CD4-positive, CD25-positive, alpha-beta regulatory T cell (primary cell): Measurements from ENCODE around the gene LUZP1. TPM values are rescaled to one million over a fixed set of nuclear protein-coding genes. Genes with fewer than 3 reads are reported as not detected.

Experiments used
- ATAC-seq, 2 donors: fragments of 150-1000 bp; cut with Tn5 transposase; one replicate each; pipeline ENCODE4 v1.10.0; 2021; ENCODE audit warnings: low read depth in 2 of 2, moderate number of reproducible peaks in 2 of 2, moderate library complexity in 1 of 2
- DNase-seq, 3 donors: peaks; one replicate each; pipeline versions ENCODE4 v3.0.0 to v3.0.0-alpha.2; 2012 to 2022; ENCODE audit warnings: mixed read lengths in 1 of 3
- H3K27ac ChIP-seq: one replicate; pipeline ENCODE4 v1.7.0; 2013; ENCODE audit warnings: mild to moderate bottlenecking, low read length; ENCODE audit not compliant: insufficient read depth, poor library complexity, severe bottlenecking
- H3K27me3 ChIP-seq: one replicate; pipeline ENCODE4 v1.7.0; 2013; ENCODE audit warnings: low read length; ENCODE audit not compliant: control insufficient read depth, insufficient read depth
- H3K36me3 ChIP-seq: one replicate; pipeline ENCODE4 v1.7.0; 2013; ENCODE audit warnings: mild to moderate bottlenecking, low read length, moderate library complexity; ENCODE audit not compliant: control insufficient read depth, insufficient read depth
- H3K4me1 ChIP-seq: 2 replicates; pipeline ENCODE4 v1.7.0; 2013; ENCODE audit warnings: mild to moderate bottlenecking, low read length; ENCODE audit not compliant: insufficient read depth, control insufficient read depth, poor library complexity, severe bottlenecking
- H3K4me3 ChIP-seq: one replicate; pipeline ENCODE4 v1.7.0; 2013; ENCODE audit warnings: low read depth, mild to moderate bottlenecking, low read length, moderate library complexity
- H3K9me3 ChIP-seq, 2 experiments: 1 replicate in 1 of 2; 2 replicates in 1 of 2; pipeline ENCODE4 v1.7.0; 2013; ENCODE audit warnings: low read length in 2 of 2, mild to moderate bottlenecking in 1 of 2, moderate library complexity in 1 of 2; ENCODE audit not compliant: control insufficient read depth in 2 of 2
- H3K27ac Mint-ChIP-seq, 3 donors: one replicate each; pipeline ENCODE4 v1.8.0; 2020 to 2022; ENCODE audit warnings: mild to moderate bottlenecking in 3 of 3, mixed read lengths in 3 of 3, moderate library complexity in 2 of 3
- H3K27me3 Mint-ChIP-seq: one replicate; pipeline ENCODE4 v1.8.0; 2022; ENCODE audit warnings: mild to moderate bottlenecking, mixed read lengths
- H3K36me3 Mint-ChIP-seq: one replicate; pipeline ENCODE4 v1.8.0; 2020; ENCODE audit warnings: mixed read lengths
- H3K4me1 Mint-ChIP-seq, 4 donors: one replicate each; pipeline ENCODE4 v1.8.0; 2020 to 2022; ENCODE audit warnings: mixed read lengths in 4 of 4, mild to moderate bottlenecking in 1 of 4
- H3K4me3 Mint-ChIP-seq, 4 donors: one replicate each; pipeline ENCODE4 v1.8.0; 2020 to 2022; ENCODE audit warnings: mild to moderate bottlenecking in 4 of 4, mixed read lengths in 4 of 4, moderate library complexity in 3 of 4
- H3K9me3 Mint-ChIP-seq, 7 donors: one replicate each; pipeline ENCODE4 v1.8.0; 2020 to 2022; ENCODE audit warnings: mixed read lengths in 7 of 7, mild to moderate bottlenecking in 3 of 7, moderate library complexity in 2 of 7
- polyA plus RNA-seq, 4 donors: library from polyadenylated mRNA; unstranded; fragments of 300-500 nt; fragmentation: Illumina TruSeq; gene quantifications; one replicate each; pipeline ENCODE4 v1.2.3, GENCODE V29; 2021
- total RNA-seq: library from RNA; stranded (reverse); gene quantifications from one replicate; pipeline ENCODE4 v1.2.3, GENCODE V29; 2022

Gene LUZP1
- total and polyA plus RNA-seq, 5 donors from 2014 or later: 14.9 to 26.7 (median 17.1) TPM

- Histone ChIP-seq H3K4me3 (no peak overlapping the region), H3K36me3 (no peaks in the 10 kb centered on the region), H3K9me3 (no peaks in the 10 kb centered on the region), H3K27me3 (no peaks in the 10 kb centered on the region), H3K4me1 (no peaks in the 10 kb centered on the region), H3K27ac (no peak overlapping the region)
- no peaks in the 10 kb centered on the region for H3K36me3 Mint-ChIP-seq
- H3K27me3 Mint-ChIP-seq: no peaks in the 10 kb centered on the region
- H3K4me1 Mint-ChIP-seq: peaks cover 27 to 60% (median 43%) of the 10 kb centered on the region in 4 donors
- DNase-seq (no peak), ATAC-seq (no peak)
- H3K4me3 Mint-ChIP-seq: no peak overlapping the region
- peak overlapping the region in 2 of 3 donors; percentile 21 to 74 for H3K27ac Mint-ChIP-seq
- H3K9me3 Mint-ChIP-seq: no peaks in the 10 kb centered on the region
These were observed 42.5 kb downstream of the LUZP1 start for GRCh38 chr1:23126200-23126599.

- Mint-ChIP-seq H3K4me1 (peaks cover 32 to 61% (median 46%) of the 10 kb centered on the region in 4 donors), H3K27ac (peak overlapping the region in 2 of 3 donors; percentile 7 to 21)
- ATAC-seq: no peak
These were observed 43.2 kb downstream of the LUZP1 start for GRCh38 chr1:23125489-23125888.

GRCh38 chr1:23124259-23125026 is 44.2 kb downstream of the LUZP1 start:
- ATAC-seq (peak in 1 of 2 donors; percentile 22), DNase-seq (peak in 1 of 3 donors; percentile 30)
- H3K36me3 ChIP-seq: no peaks in the 10 kb centered on the region
- no peaks in the 10 kb centered on the region for H3K9me3 ChIP-seq
- Mint-ChIP-seq H3K4me3 (peak overlapping the region in 2 of 4 donors; percentile 15 to 39), H3K9me3 (no peaks in the 10 kb centered on the region), H3K27ac (peak overlapping the region in 2 of 3 donors; percentile 5 to 31), H3K36me3 (no peaks in the 10 kb centered on the region), H3K27me3 (no peaks in the 10 kb centered on the region), H3K4me1 (peaks cover 30 to 63% (median 48%) of the 10 kb centered on the region in 4 donors)
- no peaks in the 10 kb centered on the region for H3K27me3 ChIP-seq
- H3K4me1 ChIP-seq: peaks cover 11% of the 10 kb centered on the region
- H3K27ac ChIP-seq: no peak overlapping the region
- no peak overlapping the region for H3K4me3 ChIP-seq

More at GRCh38 chr1:23125489-23125888, 43.2 kb downstream of the LUZP1 start:
- peak overlapping the region in 2 of 4 donors; percentile 1 to 81 for H3K4me3 Mint-ChIP-seq
- no peak for DNase-seq
- H3K27ac ChIP-seq: no peak overlapping the region
- no peaks in the 10 kb centered on the region for H3K27me3 Mint-ChIP-seq
- no peak overlapping the region for H3K4me3 ChIP-seq
- H3K4me1 ChIP-seq: peaks cover 4% of the 10 kb centered on the region
- H3K36me3 Mint-ChIP-seq: no peaks in the 10 kb centered on the region
- H3K9me3 ChIP-seq: no peaks in the 10 kb centered on the region
- H3K9me3 Mint-ChIP-seq: no peaks in the 10 kb centered on the region
- no peaks in the 10 kb centered on the region for H3K27me3 ChIP-seq
- no peaks in the 10 kb centered on the region for H3K36me3 ChIP-seq

GRCh38 chr1:23123528-23123927 is 45.1 kb downstream of the LUZP1 start:
- DNase-seq (no peak), ATAC-seq (no peak)
- Histone ChIP-seq H3K27ac (no peak overlapping the region), H3K4me3 (no peak overlapping the region), H3K36me3 (no peaks in the 10 kb centered on the region), H3K4me1 (peaks cover 20% of the 10 kb centered on the region), H3K27me3 (no peaks in the 10 kb centered on the region), H3K9me3 (no peaks in the 10 kb centered on the region)
- H3K27ac Mint-ChIP-seq: peak overlapping the region in 1 of 3 donors; percentile 31
- H3K36me3 Mint-ChIP-seq: no peaks in the 10 kb centered on the region
- peaks cover 39 to 69% (median 56%) of the 10 kb centered on the region in 4 donors for H3K4me1 Mint-ChIP-seq
- H3K27me3 Mint-ChIP-seq: no peaks in the 10 kb centered on the region
- H3K4me3 Mint-ChIP-seq: no peak overlapping the region
- H3K9me3 Mint-ChIP-seq: no peaks in the 10 kb centered on the region

GRCh38 chr1:23122796-23123195 is 45.9 kb downstream of the LUZP1 start:
- DNase-seq (no peak), ATAC-seq (no peak)
- Histone ChIP-seq H3K4me1 (peaks cover 21% of the 10 kb centered on the region), H3K27ac (no peak overlapping the region), H3K27me3 (no peaks in the 10 kb centered on the region), H3K4me3 (no peak overlapping the region), H3K9me3 (no peaks in the 10 kb centered on the region), H3K36me3 (no peaks in the 10 kb centered on the region)
- H3K9me3 Mint-ChIP-seq: no peaks in the 10 kb centered on the region
- H3K4me3 Mint-ChIP-seq: peak overlapping the region in 2 of 4 donors; percentile 0 to 58
- no peaks in the 10 kb centered on the region for H3K27me3 Mint-ChIP-seq
- H3K36me3 Mint-ChIP-seq: no peaks in the 10 kb centered on the region
- H3K4me1 Mint-ChIP-seq: peaks cover 41 to 72% (median 59%) of the 10 kb centered on the region in 4 donors
- H3K27ac Mint-ChIP-seq: peak overlapping the region in 2 of 3 donors; percentile 3 to 79

GRCh38 chr1:23122023-23122748 is 46.5 kb downstream of the LUZP1 start:
- ATAC-seq (no peak), DNase-seq (no peak)
- Histone ChIP-seq H3K27ac (no peak overlapping the region), H3K36me3 (no peaks in the 10 kb centered on the region), H3K4me3 (no peak overlapping the region), H3K27me3 (no peaks in the 10 kb centered on the region), H3K9me3 (no peaks in the 10 kb centered on the region), H3K4me1 (peaks cover 27% of the 10 kb centered on the region)
- no peaks in the 10 kb centered on the region for H3K36me3 Mint-ChIP-seq
- H3K4me1 Mint-ChIP-seq: peaks cover 42 to 76% (median 60%) of the 10 kb centered on the region in 4 donors
- no peak overlapping the region for H3K27ac Mint-ChIP-seq
- peak overlapping the region in 1 of 4 donors; percentile 0 for H3K4me3 Mint-ChIP-seq
- no peaks in the 10 kb centered on the region for H3K27me3 Mint-ChIP-seq
- H3K9me3 Mint-ChIP-seq: no peaks in the 10 kb centered on the region

GRCh38 chr1:23120383-23120782 is 48.3 kb downstream of the LUZP1 start:
- Mint-ChIP-seq H3K27ac (peak overlapping the region in 1 of 3 donors; percentile 96), H3K9me3 (no peaks in the 10 kb centered on the region), H3K4me1 (peaks cover 40 to 76% (median 56%) of the 10 kb centered on the region in 4 donors), H3K27me3 (no peaks in the 10 kb centered on the region), H3K4me3 (peak overlapping the region in 2 of 4 donors; percentile 6 to 24), H3K36me3 (no peaks in the 10 kb centered on the region)
- Histone ChIP-seq H3K4me1 (peaks cover 27% of the 10 kb centered on the region), H3K27me3 (no peaks in the 10 kb centered on the region), H3K4me3 (no peak overlapping the region), H3K9me3 (no peaks in the 10 kb centered on the region), H3K36me3 (no peaks in the 10 kb centered on the region), H3K27ac (peak overlapping the region; percentile 79)
- DNase-seq: no peak
- no peak for ATAC-seq
